Osteoblast (primary cell): ENCODE data around the gene SMAD7. TPM values are rescaled to one million over a fixed set of nuclear protein-coding genes. Genes with fewer than 3 reads are reported as not detected.

Source experiments
- DNase-seq: peaks from one replicate; pipeline ENCODE4 v3.0.0; 2011; ENCODE audit warnings: low spot score, mixed read lengths; ENCODE audit not compliant: insufficient read length; ENCODE audit errors: missing footprints
- H2AFZ ChIP-seq: 2 replicates; pipeline ENCODE4 v1.6.0; 2011; ENCODE audit warnings: mild to moderate bottlenecking, low read length
- H3K27ac ChIP-seq: 2 replicates; pipeline ENCODE4 v1.5.1; 2011; ENCODE audit warnings: mild to moderate bottlenecking, low read depth, low read length, moderate library complexity
- H3K27me3 ChIP-seq: 2 replicates; pipeline ENCODE4 v1.6.0; 2012; ENCODE audit warnings: mild to moderate bottlenecking, control low read depth, inconsistent platforms, low read length, moderate library complexity; ENCODE audit not compliant: insufficient read depth
- H3K36me3 ChIP-seq: 2 replicates; pipeline ENCODE4 v1.5.1; 2011; ENCODE audit warnings: mild to moderate bottlenecking, low read length, control low read depth, moderate library complexity; ENCODE audit not compliant: insufficient read depth
- H3K4me1 ChIP-seq: 2 replicates; pipeline ENCODE4 v1.5.1; 2011; ENCODE audit warnings: mild to moderate bottlenecking, low read length, control low read depth, moderate library complexity; ENCODE audit not compliant: insufficient read depth
- H3K4me2 ChIP-seq: 2 replicates; pipeline ENCODE4 v1.6.0; 2011; ENCODE audit warnings: mild to moderate bottlenecking, low read length; ENCODE audit not compliant: insufficient read depth
- H3K4me3 ChIP-seq: fragments of 200-600 bp; sonication (generic); 3 replicates; pipeline ENCODE4 v1.5.1; 2012; ENCODE audit warnings: mild to moderate bottlenecking, low read length, inconsistent platforms; ENCODE audit not compliant: insufficient read depth
- H3K79me2 ChIP-seq: 2 replicates; pipeline ENCODE4 v1.6.0; 2012; ENCODE audit warnings: mild to moderate bottlenecking, low read length, control low read depth, inconsistent platforms; ENCODE audit not compliant: insufficient read depth
- H3K9me3 ChIP-seq: 2 replicates; pipeline ENCODE4 v1.5.1; 2011; ENCODE audit warnings: low read depth, low read length, control low read depth
- H4K20me1 ChIP-seq: 2 replicates; pipeline ENCODE4 v1.6.0; 2012; ENCODE audit warnings: mild to moderate bottlenecking, low read length, control low read depth; ENCODE audit not compliant: insufficient read depth
- total RNA-seq: library from RNA; depleted of rRNA; stranded (reverse); fragments of >200 nt; gene quantifications from 2 replicates; pipeline ENCODE4 v1.2.3, GENCODE V29; 2012
- TF ChIP-seq, protein P1 (sequence below): IDR thresholded peaks from 2 replicates; pipeline ENCODE4 v1.5.1; 2011; ENCODE audit warnings: mild to moderate bottlenecking, low read depth, low read length, moderate library complexity; ENCODE audit errors: extremely low read depth

SMAD7 gene
- total RNA-seq, 1 donor, result 76.0 TPM

DNA sequence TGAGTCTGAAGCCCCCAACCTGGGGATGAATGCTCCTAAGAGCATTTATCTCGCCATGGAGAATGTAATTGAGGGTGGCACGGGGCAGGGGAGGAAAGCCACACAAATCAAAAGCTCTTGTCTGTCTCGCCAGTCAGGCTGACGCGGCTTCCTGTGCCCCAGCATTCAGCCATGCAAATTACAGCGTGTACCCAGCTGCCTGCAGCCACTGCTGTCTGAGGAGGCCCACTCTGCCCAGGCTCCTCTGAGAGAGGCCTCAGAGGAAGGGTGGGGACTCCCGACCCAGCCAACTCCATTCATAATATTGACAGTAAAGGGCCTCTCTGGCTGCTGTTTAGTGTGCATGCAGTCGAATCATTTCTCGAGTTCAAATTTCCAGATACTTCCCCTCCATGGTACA, 22.0 kb downstream of the SMAD7 start:
- peaks cover 97% of the 10 kb centered on the region for H3K4me1 ChIP-seq
- peak; percentile 92 for DNase-seq
- TF ChIP-seq, protein P1, sequence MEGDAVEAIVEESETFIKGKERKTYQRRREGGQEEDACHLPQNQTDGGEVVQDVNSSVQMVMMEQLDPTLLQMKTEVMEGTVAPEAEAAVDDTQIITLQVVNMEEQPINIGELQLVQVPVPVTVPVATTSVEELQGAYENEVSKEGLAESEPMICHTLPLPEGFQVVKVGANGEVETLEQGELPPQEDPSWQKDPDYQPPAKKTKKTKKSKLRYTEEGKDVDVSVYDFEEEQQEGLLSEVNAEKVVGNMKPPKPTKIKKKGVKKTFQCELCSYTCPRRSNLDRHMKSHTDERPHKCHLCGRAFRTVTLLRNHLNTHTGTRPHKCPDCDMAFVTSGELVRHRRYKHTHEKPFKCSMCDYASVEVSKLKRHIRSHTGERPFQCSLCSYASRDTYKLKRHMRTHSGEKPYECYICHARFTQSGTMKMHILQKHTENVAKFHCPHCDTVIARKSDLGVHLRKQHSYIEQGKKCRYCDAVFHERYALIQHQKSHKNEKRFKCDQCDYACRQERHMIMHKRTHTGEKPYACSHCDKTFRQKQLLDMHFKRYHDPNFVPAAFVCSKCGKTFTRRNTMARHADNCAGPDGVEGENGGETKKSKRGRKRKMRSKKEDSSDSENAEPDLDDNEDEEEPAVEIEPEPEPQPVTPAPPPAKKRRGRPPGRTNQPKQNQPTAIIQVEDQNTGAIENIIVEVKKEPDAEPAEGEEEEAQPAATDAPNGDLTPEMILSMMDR, result no peak
- H3K27me3 ChIP-seq, result no peaks in the 10 kb centered on the region
- H3K79me2 ChIP-seq, result peaks cover 98% of the 10 kb centered on the region
- H3K36me3 ChIP-seq, result peaks cover 28% of the 10 kb centered on the region
- peak overlapping the region; percentile 49 for H3K4me3 ChIP-seq
- H3K9me3 ChIP-seq, result no peaks in the 10 kb centered on the region
- peaks cover 61% of the 10 kb centered on the region for H4K20me1 ChIP-seq
- H3K4me2 ChIP-seq, result peak overlapping the region; percentile 80
- peak overlapping the region; percentile 95 for H3K27ac ChIP-seq
- H2AFZ ChIP-seq, result no peak overlapping the region

DNA sequence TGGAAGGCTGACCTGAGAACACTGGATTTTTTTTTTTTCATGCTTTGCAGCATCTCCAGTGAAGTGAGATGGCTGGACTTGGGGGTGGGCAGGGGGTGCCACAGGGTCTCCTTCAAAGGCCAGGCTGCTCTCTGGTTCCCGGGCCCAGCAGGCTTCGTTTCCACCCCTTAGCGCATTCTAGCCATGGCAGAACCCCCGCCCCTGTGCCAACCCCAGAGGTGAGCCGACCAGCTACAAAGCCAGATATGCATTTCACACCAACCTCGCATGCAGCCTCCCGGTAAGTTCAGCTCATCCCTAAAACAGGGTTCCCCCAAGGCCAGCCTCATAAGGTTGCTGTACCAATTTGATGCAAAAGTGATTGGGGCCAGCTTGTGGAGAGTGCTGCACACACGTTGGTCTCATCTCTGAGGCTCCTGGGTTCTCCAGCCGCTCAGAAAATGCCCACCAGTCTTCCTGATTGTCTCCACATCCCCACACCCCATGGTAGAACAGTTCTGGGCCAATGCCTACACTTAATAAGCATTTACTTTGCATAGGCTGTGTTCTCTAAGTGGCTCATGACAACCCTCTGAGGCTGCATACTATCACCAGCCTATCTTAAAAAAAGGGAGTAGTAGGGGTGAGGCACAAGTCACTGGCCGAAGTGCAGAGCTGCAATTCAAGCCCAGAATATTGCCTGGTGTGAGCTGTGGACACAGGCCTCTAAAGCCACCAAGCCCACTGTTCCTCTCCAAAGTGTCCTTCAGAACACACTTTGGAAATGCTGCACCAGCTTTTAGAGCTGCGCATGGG, 23.3 kb downstream of the SMAD7 start:
- H3K27me3 ChIP-seq, result no peaks in the 10 kb centered on the region
- no peak overlapping the region for H2AFZ ChIP-seq
- no peaks in the 10 kb centered on the region for H3K9me3 ChIP-seq
- peak; percentile 65 for DNase-seq
- H3K4me3 ChIP-seq, result no peak overlapping the region
- peak overlapping the region; percentile 3 for H3K4me2 ChIP-seq
- TF ChIP-seq, protein P1, result no peak
- peaks cover 56% of the 10 kb centered on the region for H4K20me1 ChIP-seq
- peak overlapping the region; percentile 95 for H3K27ac ChIP-seq
- peaks cover 28% of the 10 kb centered on the region for H3K36me3 ChIP-seq
- peaks cover 97% of the 10 kb centered on the region for H3K4me1 ChIP-seq
- peaks cover 98% of the 10 kb centered on the region for H3K79me2 ChIP-seq

DNA sequence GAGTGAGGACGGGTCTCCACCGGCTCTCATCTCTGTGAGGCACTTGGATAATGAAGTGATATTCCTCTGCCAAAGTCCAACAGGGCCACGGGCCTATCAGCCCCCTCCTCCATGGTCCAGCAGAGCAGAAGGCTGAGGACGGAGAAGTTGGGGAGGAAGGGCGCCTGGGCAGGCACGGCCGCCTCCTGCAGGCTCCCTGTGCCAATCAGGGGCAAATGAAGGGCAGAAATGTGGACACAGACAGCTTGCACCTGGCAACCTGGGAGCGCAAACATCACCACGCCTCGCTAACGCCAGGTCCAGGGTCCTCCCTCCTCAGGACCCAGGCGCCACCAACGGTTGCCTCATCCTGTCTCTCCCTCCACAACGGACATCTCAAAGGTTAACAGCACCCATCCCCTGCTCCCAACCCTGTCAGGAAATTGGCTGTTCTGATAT, 24.3 kb downstream of the SMAD7 start:
- no peak overlapping the region for H3K4me2 ChIP-seq
- TF ChIP-seq, protein P1, result no peak
- peaks cover 98% of the 10 kb centered on the region for H3K79me2 ChIP-seq
- peaks cover 59% of the 10 kb centered on the region for H4K20me1 ChIP-seq
- peaks cover 97% of the 10 kb centered on the region for H3K4me1 ChIP-seq
- no peaks in the 10 kb centered on the region for H3K27me3 ChIP-seq
- peak overlapping the region; percentile 95 for H3K27ac ChIP-seq
- DNase-seq, result peak; percentile 30
- H3K9me3 ChIP-seq, result no peaks in the 10 kb centered on the region
- H2AFZ ChIP-seq, result no peak overlapping the region
- H3K4me3 ChIP-seq, result no peak overlapping the region
- peaks cover 29% of the 10 kb centered on the region for H3K36me3 ChIP-seq

DNA sequence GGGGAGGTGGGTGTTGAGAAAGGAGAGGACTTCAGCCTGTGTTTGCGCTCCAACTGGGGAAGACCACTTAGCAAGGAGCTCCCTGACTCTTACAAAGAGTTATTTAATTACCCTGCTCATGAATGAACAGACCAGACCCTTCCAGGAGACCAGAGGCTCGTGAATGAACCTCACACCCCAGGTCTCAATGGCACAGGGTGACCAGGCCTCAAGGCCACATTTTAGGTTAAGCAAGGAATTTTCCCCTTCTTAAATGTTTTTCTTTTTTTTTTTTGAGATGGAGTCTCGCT, 25.3 kb downstream of the SMAD7 start:
- H3K27me3 ChIP-seq, result no peaks in the 10 kb centered on the region
- H3K27ac ChIP-seq, result peak overlapping the region; percentile 70
- peaks cover 56% of the 10 kb centered on the region for H4K20me1 ChIP-seq
- no peak overlapping the region for H3K4me3 ChIP-seq
- H3K36me3 ChIP-seq, result peaks cover 34% of the 10 kb centered on the region
- TF ChIP-seq, protein P1, result no peak
- DNase-seq, result peak; percentile 9
- H3K4me1 ChIP-seq, result peaks cover 90% of the 10 kb centered on the region
- H3K79me2 ChIP-seq, result peaks cover 98% of the 10 kb centered on the region
- no peaks in the 10 kb centered on the region for H3K9me3 ChIP-seq
- no peak overlapping the region for H2AFZ ChIP-seq
- peak overlapping the region; percentile 1 for H3K4me2 ChIP-seq
